ENCODE measurements around the gene TXNRD2.
"Not testable (repeated sequence)": the region's sequence is repeated elsewhere in the genome, so short reads cannot be mapped to it uniquely, and the experiment has no call there.

Gene TXNRD2

DNA sequence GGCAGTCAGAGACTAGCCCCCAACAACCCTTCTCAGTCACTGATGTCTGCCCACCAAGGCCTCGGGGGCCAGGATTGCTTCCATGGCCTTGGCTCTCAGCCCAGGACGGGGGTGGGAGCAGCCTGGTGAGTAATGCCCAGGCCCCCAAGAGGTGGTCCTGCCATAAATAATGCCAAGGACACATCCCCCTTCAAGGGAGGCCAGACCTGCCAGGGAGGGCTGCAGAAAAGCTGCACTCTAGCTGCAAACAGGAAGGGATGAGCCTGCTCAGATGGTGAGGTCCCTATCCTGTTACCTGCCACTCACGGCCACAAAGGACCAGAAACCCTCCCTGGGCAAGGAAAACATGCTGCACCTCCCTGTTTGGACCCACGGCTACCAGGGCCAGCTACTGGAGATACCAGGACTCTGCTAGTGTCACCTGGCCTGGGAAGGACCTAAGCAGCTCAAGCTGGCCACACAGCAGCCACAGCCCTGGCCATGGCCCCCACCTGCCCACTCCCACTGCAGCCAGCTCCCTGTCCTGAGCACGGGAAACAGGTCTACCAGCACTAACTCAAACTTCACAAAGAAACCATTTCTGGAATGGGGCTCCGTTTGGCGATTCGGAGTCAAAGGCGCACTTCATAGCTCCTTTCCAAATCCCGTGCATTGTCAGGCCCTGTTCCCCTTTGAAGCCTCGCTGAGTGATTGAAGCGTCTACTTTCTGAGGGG is 99.1 kb downstream of the TXNRD2 start:
- Histone ChIP-seq H3K27ac (ENCODE audit: low read depth, low read length) (no peak overlapping the region), H3K9me3 (ENCODE audit: low read length) (no peaks in the 10 kb centered on the region), H3K9ac (ENCODE audit: low read length) (no peak overlapping the region)

DNA sequence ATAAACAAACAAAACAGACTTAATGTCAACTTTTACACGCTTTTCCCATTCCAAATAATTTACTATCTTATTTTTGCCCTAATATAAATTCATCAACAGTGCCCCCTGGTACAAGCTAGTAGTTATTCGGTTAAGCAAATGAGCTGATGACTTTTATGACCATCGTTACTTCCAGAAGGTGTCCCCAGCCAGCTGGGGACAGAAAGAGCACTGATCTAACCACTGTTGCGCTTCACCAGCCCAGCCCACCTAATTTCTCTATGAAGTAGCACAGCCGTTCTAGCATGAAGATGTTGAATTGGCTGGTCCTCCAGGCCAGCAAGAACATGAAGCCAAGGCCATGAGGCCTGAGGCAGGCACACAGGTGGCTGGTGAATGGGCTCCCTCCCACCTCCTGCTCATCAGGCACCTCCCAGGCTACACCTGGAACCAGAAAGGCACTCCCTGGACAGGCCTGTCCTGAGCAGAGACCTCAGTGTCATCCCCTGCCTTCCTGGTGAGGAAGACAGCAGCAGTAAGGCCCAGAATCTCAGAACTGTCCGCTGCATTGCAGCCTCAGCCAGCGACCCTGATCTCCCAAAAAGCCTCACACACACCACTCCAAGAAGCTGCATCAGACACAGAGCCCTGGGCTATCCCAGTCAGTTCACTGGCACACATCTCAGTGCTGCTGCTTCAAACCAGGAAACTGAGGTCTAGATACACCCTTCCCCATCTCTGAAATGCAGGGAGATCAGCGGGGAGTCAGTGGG is 99.8 kb downstream of the TXNRD2 start:
- Histone ChIP-seq H3K4me3 (ENCODE audit: low read depth in 1 of 2, low read length in 2 of 2) (no peak overlapping the region), H3K27ac (ENCODE audit: low read depth, low read length) (no peak overlapping the region), H3K36me3 (ENCODE audit: insufficient read depth, low read length) (no peaks in the 10 kb centered on the region)

More for the DNA sequence above, 99.1 kb downstream of the TXNRD2 start:
- Histone ChIP-seq H3K36me3 (ENCODE audit: insufficient read depth, low read length) (no peaks in the 10 kb centered on the region), H3K4me1 (ENCODE audit: insufficient read depth, low read length) (no peaks in the 10 kb centered on the region), H3K27me3 (ENCODE audit: control insufficient read depth in 1 of 2, insufficient read depth in 2 of 2, low read length in 2 of 2) (no peaks in the 10 kb centered on the region), H3K4me3 (ENCODE audit: low read depth in 1 of 2, low read length in 2 of 2) (no peak overlapping the region)

DNA sequence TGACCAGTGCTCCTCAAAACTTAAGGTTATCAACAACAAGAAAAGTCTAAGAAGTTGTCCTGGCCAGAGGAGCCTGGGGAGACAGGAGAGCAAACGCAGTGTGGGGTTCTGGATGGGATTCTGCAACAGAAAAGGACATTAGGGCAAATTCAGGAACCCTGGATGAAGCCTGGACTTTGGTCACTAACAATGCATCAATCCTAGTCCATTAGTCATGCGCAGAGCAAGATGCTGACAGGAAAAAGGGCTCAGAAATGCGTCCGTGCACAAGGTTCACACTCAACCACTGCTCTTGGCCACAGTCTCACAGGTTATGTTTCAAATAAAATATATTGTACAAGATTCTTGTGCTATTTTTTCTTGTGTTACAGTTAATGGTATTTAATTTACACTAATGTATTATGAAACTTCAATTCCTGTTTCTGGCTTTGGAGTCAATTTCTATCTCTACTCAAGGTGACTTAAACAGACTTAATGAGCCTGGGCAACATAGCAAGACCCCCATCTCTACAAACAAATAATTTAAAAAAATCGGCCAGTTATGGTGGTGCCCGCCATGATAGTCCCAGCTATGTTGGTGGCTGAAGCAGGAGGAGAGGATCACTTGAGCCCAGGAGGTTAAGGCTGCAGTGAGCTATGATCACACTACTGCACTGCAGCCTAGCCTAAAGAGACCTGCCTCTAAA is 100.5 kb downstream of the TXNRD2 start:
- Histone ChIP-seq H3K27me3 (ENCODE audit: control insufficient read depth in 1 of 2, insufficient read depth in 2 of 2, low read length in 2 of 2) (no peaks in the 10 kb centered on the region), H3K4me3 (ENCODE audit: low read depth in 1 of 2, low read length in 2 of 2) (no peak overlapping the region), H3K9me3 (ENCODE audit: low read length) (no peaks in the 10 kb centered on the region), H3K4me1 (ENCODE audit: insufficient read depth, low read length) (no peaks in the 10 kb centered on the region), H3K27ac (ENCODE audit: low read depth, low read length) (no peak overlapping the region), H3K9ac (ENCODE audit: low read length) (no peak overlapping the region), H3K36me3 (ENCODE audit: insufficient read depth, low read length) (no peaks in the 10 kb centered on the region)

More for the DNA sequence above, 99.8 kb downstream of the TXNRD2 start:
- Histone ChIP-seq H3K4me1 (ENCODE audit: insufficient read depth, low read length) (no peaks in the 10 kb centered on the region), H3K9ac (ENCODE audit: low read length) (no peak overlapping the region), H3K9me3 (ENCODE audit: low read length) (no peaks in the 10 kb centered on the region), H3K27me3 (ENCODE audit: control insufficient read depth in 1 of 2, insufficient read depth in 2 of 2, low read length in 2 of 2) (no peaks in the 10 kb centered on the region)

DNA sequence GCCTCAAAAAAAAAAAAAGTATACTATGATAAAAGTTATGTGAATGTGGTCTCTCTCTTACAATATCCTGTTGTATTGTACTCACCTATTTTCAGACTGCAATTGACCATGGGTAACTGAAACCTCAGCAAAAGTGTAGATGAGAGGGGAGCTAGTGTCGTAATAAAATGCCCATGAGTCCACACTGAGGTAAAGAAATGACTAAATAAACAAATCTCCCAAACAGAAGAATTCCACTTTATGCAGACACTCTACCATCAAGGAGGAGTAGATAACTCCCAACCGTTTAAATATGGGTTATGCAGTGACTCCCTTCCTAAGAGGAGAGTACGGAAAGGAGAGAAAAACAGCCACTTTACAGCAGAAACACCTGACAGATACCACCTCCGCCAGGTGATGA is 101.6 kb downstream of the TXNRD2 start:
- no peaks in the 10 kb centered on the region for H3K27me3 ChIP-seq (ENCODE audit: control insufficient read depth in 1 of 2, insufficient read depth in 2 of 2, low read length in 2 of 2)
- no peak overlapping the region for H3K9ac ChIP-seq (ENCODE audit: low read length)
- no peak overlapping the region for H3K27ac ChIP-seq (ENCODE audit: low read depth, low read length)
- no peaks in the 10 kb centered on the region for H3K4me1 ChIP-seq (ENCODE audit: insufficient read depth, low read length)
- H3K9me3 ChIP-seq (ENCODE audit: low read length) = no peaks in the 10 kb centered on the region
- H3K4me3 ChIP-seq (ENCODE audit: low read depth in 1 of 2, low read length in 2 of 2) = no peak overlapping the region
- no peaks in the 10 kb centered on the region for H3K36me3 ChIP-seq (ENCODE audit: insufficient read depth, low read length)

DNA sequence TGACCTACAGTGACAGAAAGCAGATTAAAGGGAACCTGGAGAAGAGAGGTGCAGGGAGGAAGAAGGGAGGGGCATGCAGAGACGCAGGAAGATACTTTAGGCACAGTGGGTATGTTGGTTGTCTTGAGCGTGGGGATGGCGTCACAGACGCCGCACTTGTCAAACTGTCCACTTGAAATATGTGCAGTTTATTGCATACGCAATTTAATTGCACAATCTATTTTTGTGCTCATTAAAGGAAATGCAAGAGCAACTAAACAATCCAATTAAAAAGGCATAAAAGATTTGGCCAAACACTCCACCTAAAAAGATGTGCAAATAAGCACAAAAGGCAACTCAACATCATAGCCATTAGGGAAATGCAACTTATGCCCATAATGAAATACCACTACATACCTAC is 103.7 kb downstream of the TXNRD2 start:
- Histone ChIP-seq H3K27ac (ENCODE audit: low read depth, low read length) (no peak overlapping the region), H3K4me1 (ENCODE audit: insufficient read depth, low read length) (no peaks in the 10 kb centered on the region), H3K9me3 (ENCODE audit: low read length) (no peaks in the 10 kb centered on the region), H3K36me3 (ENCODE audit: insufficient read depth, low read length) (no peaks in the 10 kb centered on the region), H3K4me3 (ENCODE audit: low read depth in 1 of 2, low read length in 2 of 2) (no peak overlapping the region), H3K27me3 (ENCODE audit: control insufficient read depth in 1 of 2, insufficient read depth in 2 of 2, low read length in 2 of 2) (no peaks in the 10 kb centered on the region), H3K9ac (ENCODE audit: low read length) (no peak overlapping the region)

DNA sequence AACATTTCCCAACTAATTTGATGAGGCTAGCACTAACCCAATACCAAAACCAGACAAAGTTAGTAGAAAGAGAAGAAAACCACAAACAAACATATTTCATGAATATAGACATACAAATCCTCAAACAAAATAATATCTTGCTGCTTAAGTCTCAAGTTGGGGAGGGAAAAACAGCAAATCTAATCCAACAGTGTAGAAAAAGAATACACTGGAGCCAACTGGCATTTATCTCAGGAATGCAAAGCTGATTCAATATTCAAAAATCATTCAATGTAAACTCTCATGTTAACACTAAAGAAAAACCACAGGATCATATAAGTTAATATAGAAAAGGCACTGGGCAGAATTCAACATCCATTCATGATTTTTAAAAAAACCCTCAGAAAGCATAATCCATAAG is 105.1 kb downstream of the TXNRD2 start:
- H3K4me1 ChIP-seq (ENCODE audit: insufficient read depth, low read length) = no peaks in the 10 kb centered on the region
- H3K9me3 ChIP-seq (ENCODE audit: low read length) = no peaks in the 10 kb centered on the region
- no peaks in the 10 kb centered on the region for H3K27me3 ChIP-seq (ENCODE audit: control insufficient read depth in 1 of 2, insufficient read depth in 2 of 2, low read length in 2 of 2)
- H3K9ac ChIP-seq (ENCODE audit: low read length) = no peak overlapping the region
- H3K4me3 ChIP-seq (ENCODE audit: low read depth in 1 of 2, low read length in 2 of 2) = no peak overlapping the region
- no peaks in the 10 kb centered on the region for H3K36me3 ChIP-seq (ENCODE audit: insufficient read depth, low read length)
- no peak overlapping the region for H3K27ac ChIP-seq (ENCODE audit: low read depth, low read length)

DNA sequence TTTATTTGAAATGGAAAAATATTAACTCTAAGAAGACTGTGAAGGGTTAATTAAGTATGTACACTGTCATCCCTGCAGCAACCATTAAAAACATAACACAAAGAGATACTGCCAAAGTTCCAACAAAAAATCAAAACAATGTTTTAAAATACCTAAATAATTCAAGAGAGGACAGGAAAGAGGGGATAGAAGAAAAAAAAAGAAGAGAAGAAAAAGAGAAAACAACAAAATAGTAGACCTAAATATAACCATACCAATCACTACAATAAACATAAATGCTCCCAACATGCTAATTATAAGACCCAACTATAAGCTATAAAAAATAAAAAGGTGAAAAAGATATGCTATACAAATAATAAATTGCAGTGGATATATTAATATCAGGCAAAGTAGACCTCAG is 107.0 kb downstream of the TXNRD2 start:
- Histone ChIP-seq H3K9ac (ENCODE audit: low read length) (no peak overlapping the region), H3K27me3 (ENCODE audit: control insufficient read depth in 1 of 2, insufficient read depth in 2 of 2, low read length in 2 of 2) (no peaks in the 10 kb centered on the region), H3K4me1 (ENCODE audit: insufficient read depth, low read length) (no peaks in the 10 kb centered on the region), H3K27ac (ENCODE audit: low read depth, low read length) (no peak overlapping the region), H3K4me3 (ENCODE audit: low read depth in 1 of 2, low read length in 2 of 2) (no peak overlapping the region), H3K9me3 (ENCODE audit: low read length) (no peaks in the 10 kb centered on the region), H3K36me3 (ENCODE audit: insufficient read depth, low read length) (no peaks in the 10 kb centered on the region)

DNA sequence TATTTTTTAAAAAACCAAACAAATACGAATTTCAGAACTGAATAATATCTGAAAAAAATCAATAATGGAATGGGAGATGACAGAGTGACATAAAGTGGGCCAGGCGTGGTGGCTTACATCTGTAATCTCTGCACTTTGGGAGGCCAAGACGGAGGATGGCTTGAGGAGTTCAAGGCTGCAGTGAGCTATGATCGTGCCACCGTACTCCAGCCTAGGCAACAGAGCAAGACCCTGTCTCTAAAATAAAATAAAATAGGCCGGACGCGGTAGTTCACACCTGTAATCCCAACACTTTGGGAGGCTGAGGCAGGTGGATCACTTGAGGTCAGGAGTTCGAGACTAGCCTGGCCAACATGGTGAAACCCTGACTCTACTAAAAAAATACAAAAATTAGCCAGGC is 108.3 kb downstream of the TXNRD2 start:
- not testable (repeated sequence) for H3K9me3 ChIP-seq (ENCODE audit: low read length); H3K9ac ChIP-seq (ENCODE audit: low read length); H3K27me3 ChIP-seq (ENCODE audit: control insufficient read depth in 1 of 2, insufficient read depth in 2 of 2, low read length in 2 of 2); H3K4me1 ChIP-seq (ENCODE audit: insufficient read depth, low read length); H3K4me3 ChIP-seq (ENCODE audit: low read depth in 1 of 2, low read length in 2 of 2); H3K36me3 ChIP-seq (ENCODE audit: insufficient read depth, low read length); H3K27ac ChIP-seq (ENCODE audit: low read depth, low read length)

DNA sequence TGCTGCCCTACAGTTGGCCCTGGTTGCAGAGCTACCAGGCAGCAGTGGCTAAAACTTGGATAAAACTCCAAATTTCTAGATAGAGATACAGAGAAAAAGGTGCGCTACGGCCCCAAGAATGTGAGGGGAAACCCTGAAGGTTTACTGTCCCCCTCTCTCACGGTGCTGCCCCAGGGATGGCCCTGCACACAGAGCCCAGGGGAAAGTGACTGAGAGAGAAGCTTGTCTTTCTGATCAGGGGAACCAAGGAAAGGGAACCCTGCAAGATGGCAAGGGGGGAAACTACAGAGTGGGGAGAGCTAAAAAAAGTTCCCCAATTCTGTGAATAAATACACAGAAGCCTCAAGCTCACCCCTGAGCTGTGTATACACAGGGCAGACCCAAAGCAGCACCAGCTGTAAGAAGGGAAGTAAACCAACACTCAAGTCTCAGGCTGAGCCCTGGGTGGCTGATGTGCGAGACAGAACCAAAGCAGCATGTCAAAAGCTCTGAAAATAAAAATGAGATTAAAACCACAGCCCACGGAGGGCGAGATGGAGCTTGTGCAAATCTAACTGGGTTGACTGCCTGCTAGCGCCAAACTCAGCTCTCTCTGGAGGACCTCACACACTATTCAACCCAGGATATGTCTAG is 109.0 kb downstream of the TXNRD2 start:
- Histone ChIP-seq H3K36me3 (ENCODE audit: insufficient read depth, low read length) (no peaks in the 10 kb centered on the region), H3K9me3 (ENCODE audit: low read length) (no peaks in the 10 kb centered on the region), H3K27ac (ENCODE audit: low read depth, low read length) (no peak overlapping the region), H3K4me1 (ENCODE audit: insufficient read depth, low read length) (no peaks in the 10 kb centered on the region), H3K27me3 (ENCODE audit: control insufficient read depth in 1 of 2, insufficient read depth in 2 of 2, low read length in 2 of 2) (no peaks in the 10 kb centered on the region), H3K4me3 (ENCODE audit: low read depth in 1 of 2, low read length in 2 of 2) (no peak overlapping the region), H3K9ac (ENCODE audit: low read length) (no peak overlapping the region)

DNA sequence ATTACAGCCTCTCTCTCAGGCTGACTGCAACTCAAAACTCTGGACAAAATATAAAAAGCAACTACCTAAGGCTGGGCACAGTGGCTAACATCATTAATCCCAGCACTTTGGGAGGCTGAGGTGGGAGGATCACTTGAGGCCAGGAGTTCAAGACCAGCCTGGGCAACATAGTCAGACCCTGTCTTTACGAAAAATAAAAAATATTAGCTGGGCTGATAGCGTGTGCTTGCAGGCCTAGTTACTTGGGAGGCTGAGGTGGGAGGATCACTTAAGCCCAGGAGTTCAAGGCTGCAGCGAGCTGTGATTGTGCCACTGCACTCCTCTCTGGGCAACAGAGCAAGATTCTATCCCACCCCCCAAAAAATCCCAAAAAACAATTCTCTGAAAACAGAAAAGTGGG is 109.6 kb downstream of the TXNRD2 start:
- H3K36me3 ChIP-seq (ENCODE audit: insufficient read depth, low read length); H3K9ac ChIP-seq (ENCODE audit: low read length); H3K27ac ChIP-seq (ENCODE audit: low read depth, low read length); H3K4me1 ChIP-seq (ENCODE audit: insufficient read depth, low read length); H3K4me3 ChIP-seq (ENCODE audit: low read depth in 1 of 2, low read length in 2 of 2); H3K27me3 ChIP-seq (ENCODE audit: control insufficient read depth in 1 of 2, insufficient read depth in 2 of 2, low read length in 2 of 2); H3K9me3 ChIP-seq (ENCODE audit: low read length): not testable (repeated sequence)

DNA sequence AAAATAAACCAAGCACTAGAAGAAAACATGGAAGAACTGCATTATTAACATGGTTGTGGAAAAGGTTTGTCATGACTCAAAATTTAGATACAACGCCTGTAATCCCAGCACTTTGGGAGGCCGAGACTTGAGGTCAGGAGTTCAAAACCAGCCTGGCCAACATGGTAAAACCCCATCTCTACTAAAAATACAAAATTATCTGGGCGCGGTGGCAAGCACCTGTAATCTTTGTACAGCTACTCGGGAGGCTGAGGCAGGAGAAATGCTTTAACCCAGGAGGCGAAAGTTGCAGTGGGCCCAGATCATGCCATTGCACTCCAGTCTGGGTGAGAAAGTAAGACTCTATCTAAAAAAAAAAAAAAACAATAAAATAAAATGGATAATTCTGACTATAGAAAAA is 110.6 kb downstream of the TXNRD2 start:
- H3K36me3 ChIP-seq (ENCODE audit: insufficient read depth, low read length) = no peaks in the 10 kb centered on the region
- no peak overlapping the region for H3K4me3 ChIP-seq (ENCODE audit: low read depth in 1 of 2, low read length in 2 of 2)
- H3K9me3 ChIP-seq (ENCODE audit: low read length) = no peaks in the 10 kb centered on the region
- H3K27ac ChIP-seq (ENCODE audit: low read depth, low read length) = no peak overlapping the region
- H3K9ac ChIP-seq (ENCODE audit: low read length) = no peak overlapping the region
- no peaks in the 10 kb centered on the region for H3K4me1 ChIP-seq (ENCODE audit: insufficient read depth, low read length)
- no peaks in the 10 kb centered on the region for H3K27me3 ChIP-seq (ENCODE audit: control insufficient read depth in 1 of 2, insufficient read depth in 2 of 2, low read length in 2 of 2)

All from muscle layer of colon (tissue), 2 donors.